ENCODE data around the gene MRPS22.

- TF ChIP-seq POLR2A (IDR thresholded peaks at IDR 0.05) (no peak), CTCF (IDR thresholded peaks at IDR 0.05) (no peak)
Observed at GRCh38 chr3:139326131-139326530, 17.7 kb upstream of the MRPS22 start.
